Spleen (tissue), 11 donors: Measurements from ENCODE around the gene CD226. TPM values are rescaled to one million over a fixed set of nuclear protein-coding genes. Genes with fewer than 3 reads are reported as not detected.

ENCODE experiments used
- DNase-seq: peaks from one replicate; pipeline ENCODE4 v3.0.0-alpha.2; 2020
- H3K27ac ChIP-seq, 8 donors: fragments of 200-600 bp; sonication (generic) in 7 of 8; 1 replicate in 4 of 8; 2 replicates in 4 of 8; pipeline versions ENCODE4 v1.5.0 to v1.8.0; 2016 to 2021; ENCODE audit warnings: inconsistent platforms in 4 of 8, mild to moderate bottlenecking in 4 of 8, moderate library complexity in 1 of 8
- H3K27me3 ChIP-seq, 7 donors: fragments of 200-600 bp; sonication (generic) in 6 of 7; replicated peaks in 1 of 7; 1 replicate in 4 of 7; 2 replicates in 3 of 7; pipeline versions ENCODE4 v1.5.0 to v1.8.0; 2016 to 2021; ENCODE audit warnings: inconsistent platforms in 3 of 7, mild to moderate bottlenecking in 1 of 7
- H3K36me3 ChIP-seq, 6 donors: fragments of 200-600 bp; sonication (generic) in 5 of 6; 1 replicate in 4 of 6; 2 replicates in 2 of 6; pipeline versions ENCODE4 v1.5.0 to v1.8.0; 2016 to 2021; ENCODE audit warnings: inconsistent platforms in 2 of 6
- H3K4me1 ChIP-seq, 6 donors: fragments of 200-600 bp; sonication (generic) in 5 of 6; 1 replicate in 3 of 6; 2 replicates in 3 of 6; pipeline versions ENCODE4 v1.5.0 to v1.8.0; 2016 to 2021; ENCODE audit warnings: inconsistent platforms in 3 of 6
- H3K4me3 ChIP-seq, 8 donors: fragments of 200-600 bp; sonication (generic) in 7 of 8; 1 replicate in 4 of 8; 2 replicates in 4 of 8; pipeline versions ENCODE4 v1.5.0 to v1.8.0; 2016 to 2021; ENCODE audit warnings: inconsistent platforms in 4 of 8, mild to moderate bottlenecking in 4 of 8, moderate library complexity in 2 of 8
- H3K9me3 ChIP-seq, 8 donors: fragments of 200-600 bp; sonication (generic) in 7 of 8; 1 replicate in 4 of 8; 2 replicates in 4 of 8; pipeline versions ENCODE4 v1.5.0 to v1.8.0; 2016 to 2021; ENCODE audit warnings: inconsistent platforms in 4 of 8
- POLR2A ChIP-seq, 3 donors: fragments of 450-650 bp; IDR thresholded peaks; one replicate each; pipeline ENCODE4 v1.5.1; 2017; ENCODE audit warnings: antibody characterized with exemption in 3 of 3, mild to moderate bottlenecking in 1 of 3
- POLR2AphosphoS5 ChIP-seq, 3 donors: sonication (generic); formaldehyde crosslinking; IDR thresholded peaks; one replicate each; pipeline ENCODE4 v1.5.1; 2017; ENCODE audit warnings: antibody characterized with exemption in 3 of 3
- WGBS, 5 donors: extraction: QIAGEN DNeasy Blood & Tissue Kit in 3 of 5; methylation state at CpG; one replicate each; pipeline versions ENCODE4 v1.1.5 to v1.1.7; 2013 to 2018; 5-methylcytosine and 5-hydroxymethylcytosine counted together
- intact Hi-C: fragments of 100-400 bp; cut with DNase I; formaldehyde crosslinking; loops from one replicate; pipeline ENCODE4 v1.15.0; 2023; ENCODE audit warnings: low total_unique reads
- polyA plus RNA-seq, 3 donors: library from polyadenylated mRNA; stranded (reverse); fragments of 200-250 nt; gene quantifications; one replicate each; pipeline ENCODE4 v1.2.1, GENCODE V29; 2013
- total RNA-seq, 7 donors: library from RNA; depleted of rRNA in 3 of 7; stranded (reverse); fragments of >200 nt in 3 of 7; fragmentation: NEBNext Ultra II Directional in 4 of 7; extraction: Animal tissue kit (Norgen Biotek cat#: 25700) in 4 of 7; gene quantifications; one replicate each; pipeline versions ENCODE4 v1.1.0 to v1.2.1, GENCODE V29; 2016 to 2021
- TF ChIP-seq, protein P1 (sequence below), 11 experiments: fragments of 200-600 bp in 7 of 11; fragments of 450-650 bp in 4 of 11; sonication (generic) in 4 of 11; IDR thresholded peaks in 8 of 11; conservative IDR thresholded peaks in 3 of 11; 1 replicate in 7 of 11; 2 replicates in 4 of 11; pipeline versions ENCODE4 v1.4.0 to v1.8.0; 2016 to 2021; ENCODE audit warnings: antibody characterized with exemption in 11 of 11, inconsistent platforms in 4 of 11, mild to moderate bottlenecking in 1 of 11
- donor health status: healthy with polysubstance abuse.
- donor health status: DM: no; HTN: no; CAD: no; lungs with moderate emphysema.
- donor health status: DM: no; HTN: no; CAD: no.
- donor health status: Bipolar disorder and iron deficiency.
- donor health status: healthy.
- donor health status: DM: no; HTN: no; CAD: no.
- donor health status: DM: yes; HTN: yes; CAD: no.

The CD226 gene
- total and polyA plus RNA-seq, 10 donors: 0.91 to 51.4 (median 31.7) TPM

DNA sequence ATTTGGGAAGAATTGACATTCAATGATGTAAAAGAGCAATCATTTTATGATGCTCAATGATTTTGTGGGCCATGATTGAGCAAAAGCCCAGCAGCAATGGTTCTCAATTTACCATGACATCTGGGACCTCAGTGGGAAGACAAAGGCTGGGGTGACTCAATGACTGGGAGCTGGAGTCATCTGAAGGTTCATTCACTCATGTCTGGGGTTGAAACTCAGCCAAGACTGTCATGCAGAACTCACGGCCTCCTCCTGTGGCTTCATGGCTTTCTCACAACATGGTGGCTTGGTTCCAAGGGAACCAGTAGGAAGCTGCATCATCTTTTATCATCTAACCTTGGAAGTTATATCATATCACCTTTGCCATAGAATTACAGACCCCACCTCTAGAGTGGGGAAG is 45.1 kb upstream of the CD226 start:
- peaks cover 0 to 26% (median 0%) of the 10 kb centered on the region in 6 donors for H3K36me3 ChIP-seq
- H3K27ac ChIP-seq: no peak overlapping the region
- WGBS, 5 donors: 83 to 100% (median 86%) methylated on average over 1 of the region's 1 CpG
- H3K9me3 ChIP-seq: peaks cover 0 to 39% (median 34%) of the 10 kb centered on the region in 8 donors
- no peaks in the 10 kb centered on the region for H3K27me3 ChIP-seq
- no peaks in the 10 kb centered on the region for H3K4me1 ChIP-seq
- intact Hi-C loops: no loop called here
- no peak overlapping the region for H3K4me3 ChIP-seq
- TF ChIP-seq, protein P1, sequence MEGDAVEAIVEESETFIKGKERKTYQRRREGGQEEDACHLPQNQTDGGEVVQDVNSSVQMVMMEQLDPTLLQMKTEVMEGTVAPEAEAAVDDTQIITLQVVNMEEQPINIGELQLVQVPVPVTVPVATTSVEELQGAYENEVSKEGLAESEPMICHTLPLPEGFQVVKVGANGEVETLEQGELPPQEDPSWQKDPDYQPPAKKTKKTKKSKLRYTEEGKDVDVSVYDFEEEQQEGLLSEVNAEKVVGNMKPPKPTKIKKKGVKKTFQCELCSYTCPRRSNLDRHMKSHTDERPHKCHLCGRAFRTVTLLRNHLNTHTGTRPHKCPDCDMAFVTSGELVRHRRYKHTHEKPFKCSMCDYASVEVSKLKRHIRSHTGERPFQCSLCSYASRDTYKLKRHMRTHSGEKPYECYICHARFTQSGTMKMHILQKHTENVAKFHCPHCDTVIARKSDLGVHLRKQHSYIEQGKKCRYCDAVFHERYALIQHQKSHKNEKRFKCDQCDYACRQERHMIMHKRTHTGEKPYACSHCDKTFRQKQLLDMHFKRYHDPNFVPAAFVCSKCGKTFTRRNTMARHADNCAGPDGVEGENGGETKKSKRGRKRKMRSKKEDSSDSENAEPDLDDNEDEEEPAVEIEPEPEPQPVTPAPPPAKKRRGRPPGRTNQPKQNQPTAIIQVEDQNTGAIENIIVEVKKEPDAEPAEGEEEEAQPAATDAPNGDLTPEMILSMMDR (IDR thresholded peaks at IDR 0.05 in 8 of 11, conservative IDR thresholded peaks at IDR 0.05 in 3 of 11): no peak
- TF ChIP-seq POLR2AphosphoS5 (IDR thresholded peaks at IDR 0.05) (no peak), POLR2A (IDR thresholded peaks at IDR 0.05) (no peak)
- DNase-seq: no peak

DNA sequence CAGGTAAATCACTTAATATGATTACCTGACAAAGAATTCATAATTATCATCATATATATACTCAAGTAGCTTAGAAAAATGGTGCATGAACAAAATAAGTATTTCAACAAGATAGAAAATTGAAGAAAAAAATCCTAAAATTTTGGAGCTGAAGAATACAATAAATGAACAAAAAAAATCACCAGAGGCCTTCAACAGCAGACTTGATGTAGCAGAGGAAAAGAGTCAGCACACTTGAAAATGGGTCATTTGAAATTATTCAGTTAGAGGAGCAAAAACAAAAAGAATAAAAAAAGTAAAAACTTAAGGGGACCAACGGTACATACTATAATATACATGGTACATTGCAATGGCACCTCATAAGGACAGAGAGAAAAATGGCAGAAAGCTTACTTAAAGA is 40.2 kb upstream of the CD226 start:
- 94 to 100% (median 98%) methylated on average over 1 of the region's 1 CpG for whole genome bisulfite sequencing, 5 donors
- TF ChIP-seq, protein P1 (IDR thresholded peaks at IDR 0.05 in 8 of 11, conservative IDR thresholded peaks at IDR 0.05 in 3 of 11): no peak
- no peak for TF ChIP-seq POLR2AphosphoS5 (IDR thresholded peaks at IDR 0.05)
- no peak for TF ChIP-seq POLR2A (IDR thresholded peaks at IDR 0.05)
- Histone ChIP-seq H3K27me3 (no peaks in the 10 kb centered on the region), H3K36me3 (peaks cover 0 to 49% (median 0%) of the 10 kb centered on the region in 6 donors), H3K4me3 (no peak overlapping the region), H3K9me3 (peaks cover 0 to 54% (median 42%) of the 10 kb centered on the region in 8 donors), H3K4me1 (no peaks in the 10 kb centered on the region), H3K27ac (no peak overlapping the region)
- intact Hi-C loops: no loop called here
- no peak for DNase-seq

DNA sequence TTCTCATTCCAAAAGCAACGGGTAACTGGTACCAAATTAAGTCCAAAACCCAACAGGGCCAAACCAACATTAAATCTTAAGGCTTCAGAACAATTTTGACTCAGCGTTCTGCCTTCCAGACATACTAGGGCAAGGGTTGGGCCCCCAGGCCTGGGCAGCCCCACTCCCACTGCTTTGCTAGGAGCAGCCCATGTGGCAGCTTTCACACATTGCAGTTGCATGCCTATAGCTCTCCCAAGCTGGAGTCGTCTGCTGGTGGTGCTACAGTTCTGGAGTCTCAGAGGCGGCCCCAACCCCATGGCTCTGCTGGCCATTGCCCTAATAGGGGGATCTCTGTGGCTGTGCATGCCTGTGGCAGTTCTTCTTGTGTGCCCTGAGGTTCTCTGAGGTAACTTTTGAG is 37.6 kb upstream of the CD226 start:
- intact Hi-C loops: no loop called here
- no peak overlapping the region for H3K4me3 ChIP-seq
- peaks cover 0 to 16% (median 5%) of the 10 kb centered on the region in 6 donors for H3K4me1 ChIP-seq
- no peak overlapping the region for H3K27ac ChIP-seq
- H3K27me3 ChIP-seq: no peaks in the 10 kb centered on the region
- peaks cover 0 to 43% (median 0%) of the 10 kb centered on the region in 6 donors for H3K36me3 ChIP-seq
- TF ChIP-seq POLR2AphosphoS5 (IDR thresholded peaks at IDR 0.05): no peak
- TF ChIP-seq, protein P1 (IDR thresholded peaks at IDR 0.05 in 8 of 11, conservative IDR thresholded peaks at IDR 0.05 in 3 of 11): no peak
- TF ChIP-seq POLR2A (IDR thresholded peaks at IDR 0.05): no peak
- DNase-seq: no peak
- H3K9me3 ChIP-seq: peaks cover 0 to 40% (median 32%) of the 10 kb centered on the region in 8 donors
- WGBS, 5 donors: 92 to 100% (median 95%) methylated on average over 4 of the region's 4 CpGs

DNA sequence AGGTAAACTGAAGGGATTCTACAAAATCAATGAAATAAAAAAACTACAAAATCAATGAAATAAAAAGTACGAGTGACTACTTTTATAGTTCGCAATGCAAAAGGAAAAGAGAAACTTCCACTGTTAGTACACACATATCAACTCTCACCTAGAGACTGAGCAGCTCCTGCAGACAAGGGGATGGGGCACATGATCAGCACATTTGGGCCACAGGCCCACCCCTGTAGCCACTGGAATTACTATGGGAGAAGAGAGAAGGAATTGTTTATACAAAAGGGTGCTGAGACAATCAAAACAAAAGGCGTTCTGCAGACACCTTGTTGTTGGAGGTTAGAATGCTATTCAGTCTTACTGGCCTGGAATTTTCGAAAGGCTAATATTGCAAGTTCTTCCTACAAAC is 34.7 kb upstream of the CD226 start:
- H3K4me3 ChIP-seq: no peak overlapping the region
- peaks cover 0 to 36% (median 0%) of the 10 kb centered on the region in 6 donors for H3K36me3 ChIP-seq
- WGBS, 5 donors: 90 to 97% (median 94%) methylated on average over 4 of the region's 4 CpGs
- intact Hi-C loops: no loop called here
- DNase-seq: no peak
- no peaks in the 10 kb centered on the region for H3K27me3 ChIP-seq
- H3K27ac ChIP-seq: no peak overlapping the region
- TF ChIP-seq, protein P1 (IDR thresholded peaks at IDR 0.05 in 8 of 11, conservative IDR thresholded peaks at IDR 0.05 in 3 of 11): no peak
- TF ChIP-seq POLR2AphosphoS5 (IDR thresholded peaks at IDR 0.05) (no peak), POLR2A (IDR thresholded peaks at IDR 0.05) (no peak)
- peaks cover 0 to 16% (median 5%) of the 10 kb centered on the region in 6 donors for H3K4me1 ChIP-seq
- H3K9me3 ChIP-seq: peaks cover 0 to 17% (median 9%) of the 10 kb centered on the region in 8 donors
